GM10266 (cell line): ENCODE results near the gene FGF12.

ENCODE experiments used
- DNase-seq: peaks from one replicate; pipeline ENCODE4 v3.0.0; 2012; ENCODE audit errors: extremely low spot score
- TF ChIP-seq, protein P1 (sequence below): IDR thresholded peaks from 2 replicates; pipeline ENCODE4 v1.5.1; 2012; ENCODE audit warnings: mild to moderate bottlenecking, low read depth; ENCODE audit not compliant: control insufficient read depth, insufficient read depth; ENCODE audit errors: missing control alignments

Gene FGF12

GRCh38 chr3:192284443-192285072 is 442.8 kb downstream of the FGF12 start:
- TF ChIP-seq, protein P1, sequence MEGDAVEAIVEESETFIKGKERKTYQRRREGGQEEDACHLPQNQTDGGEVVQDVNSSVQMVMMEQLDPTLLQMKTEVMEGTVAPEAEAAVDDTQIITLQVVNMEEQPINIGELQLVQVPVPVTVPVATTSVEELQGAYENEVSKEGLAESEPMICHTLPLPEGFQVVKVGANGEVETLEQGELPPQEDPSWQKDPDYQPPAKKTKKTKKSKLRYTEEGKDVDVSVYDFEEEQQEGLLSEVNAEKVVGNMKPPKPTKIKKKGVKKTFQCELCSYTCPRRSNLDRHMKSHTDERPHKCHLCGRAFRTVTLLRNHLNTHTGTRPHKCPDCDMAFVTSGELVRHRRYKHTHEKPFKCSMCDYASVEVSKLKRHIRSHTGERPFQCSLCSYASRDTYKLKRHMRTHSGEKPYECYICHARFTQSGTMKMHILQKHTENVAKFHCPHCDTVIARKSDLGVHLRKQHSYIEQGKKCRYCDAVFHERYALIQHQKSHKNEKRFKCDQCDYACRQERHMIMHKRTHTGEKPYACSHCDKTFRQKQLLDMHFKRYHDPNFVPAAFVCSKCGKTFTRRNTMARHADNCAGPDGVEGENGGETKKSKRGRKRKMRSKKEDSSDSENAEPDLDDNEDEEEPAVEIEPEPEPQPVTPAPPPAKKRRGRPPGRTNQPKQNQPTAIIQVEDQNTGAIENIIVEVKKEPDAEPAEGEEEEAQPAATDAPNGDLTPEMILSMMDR = no peak
- DNase-seq = no peak

DNA sequence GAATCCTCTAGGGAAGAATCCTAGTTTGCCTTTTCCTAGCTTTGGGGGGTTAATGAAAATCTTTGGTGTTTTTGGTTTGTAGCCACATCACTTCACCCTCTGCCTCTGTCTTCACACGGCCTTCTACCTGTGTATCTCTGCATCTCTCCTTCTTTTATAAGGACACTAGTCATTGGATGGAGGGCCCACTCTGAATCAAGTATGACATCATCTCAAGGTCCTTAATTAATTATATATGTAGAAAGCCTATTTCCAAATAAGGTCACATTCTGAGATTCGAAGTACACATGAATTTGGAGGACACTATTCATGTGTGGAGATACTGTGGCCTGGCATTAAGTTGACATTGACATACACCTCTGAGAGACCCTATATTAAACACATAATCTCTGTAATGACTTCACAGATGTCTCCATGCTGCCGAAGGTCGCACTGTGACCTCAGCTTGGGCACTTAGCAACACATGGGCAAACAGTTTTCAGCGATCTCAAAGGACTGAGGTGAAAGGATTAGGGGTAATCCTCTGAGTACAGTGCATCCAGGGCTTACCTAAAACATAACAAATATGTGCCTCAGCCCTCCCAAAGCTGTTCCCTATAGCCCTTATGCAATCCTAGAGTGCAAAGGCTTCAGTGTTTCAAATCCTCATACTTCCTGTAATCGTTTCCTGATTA is 446.0 kb downstream of the FGF12 start:
- no peak for DNase-seq
- TF ChIP-seq, protein P1 = no peak

DNA sequence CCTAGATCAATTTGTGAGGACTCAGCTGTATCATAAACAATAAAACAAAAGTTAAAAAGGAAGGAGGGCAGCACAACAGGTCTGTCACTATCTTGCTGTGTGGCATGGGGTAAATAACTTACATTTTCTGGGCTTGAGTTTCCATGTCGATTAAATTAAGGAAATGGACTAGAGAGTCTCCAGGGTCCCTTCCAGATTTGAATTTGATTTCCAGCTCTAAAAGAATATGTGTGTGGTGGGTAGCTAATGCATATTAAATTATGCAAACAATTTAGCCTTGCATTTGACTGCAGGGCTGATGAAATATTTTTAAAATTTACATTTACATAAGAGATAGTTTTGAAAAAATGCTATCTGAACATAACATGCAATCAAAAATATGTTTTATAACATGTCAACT is 447.7 kb downstream of the FGF12 start:
- TF ChIP-seq, protein P1 = no peak
- DNase-seq = no peak

- no peak for DNase-seq
These were observed 449.9 kb downstream of the FGF12 start for GRCh38 chr3:192277477-192277876.

DNA sequence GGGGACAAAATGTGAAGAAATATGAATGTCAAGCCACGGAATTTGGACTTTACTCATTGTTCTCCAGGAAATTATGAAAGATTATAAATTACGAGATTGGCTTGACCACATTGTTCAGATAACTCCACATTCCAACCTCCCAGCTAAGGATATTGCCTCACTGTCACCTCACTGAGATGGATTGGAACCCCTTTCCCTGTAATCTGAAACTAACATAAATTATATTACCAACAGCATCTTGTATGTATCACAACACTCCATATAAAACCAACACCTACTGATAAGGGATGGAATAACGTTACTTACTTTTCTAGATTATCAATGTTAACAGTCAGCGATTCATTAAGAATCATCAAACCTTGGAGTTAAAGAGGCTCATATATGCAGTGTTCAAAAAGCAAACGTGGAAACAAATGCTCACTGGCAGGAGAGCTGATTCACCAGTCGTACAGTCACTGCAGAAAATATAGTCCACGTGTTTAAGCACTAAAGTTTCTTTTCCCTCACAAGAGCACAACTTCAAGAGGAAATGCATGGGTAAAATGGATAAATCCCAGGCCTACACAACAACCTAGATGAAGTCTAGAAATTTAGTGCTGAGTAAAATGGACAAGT is 451.5 kb downstream of the FGF12 start:
- no peak for DNase-seq
- TF ChIP-seq, protein P1 = no peak

More at GRCh38 chr3:192277477-192277876, 449.9 kb downstream of the FGF12 start:
- TF ChIP-seq, protein P1 = no peak

- no peak for DNase-seq
- TF ChIP-seq, protein P1 = no peak
These were observed 453.7 kb downstream of the FGF12 start for GRCh38 chr3:192273697-192274010.
